Subcutaneous abdominal adipose tissue (tissue), 5 donors: ENCODE results near the gene ITGAV.

Source experiments
- H3K27ac ChIP-seq: one replicate; pipeline ENCODE4 v1.7.0; 2013; ENCODE audit warnings: low read depth, mild to moderate bottlenecking, inconsistent platforms, low read length, moderate library complexity
- H3K27me3 ChIP-seq, 5 donors: one replicate each; pipeline ENCODE4 v1.7.0; 2013; ENCODE audit warnings: low read length in 5 of 5, inconsistent platforms in 1 of 5; ENCODE audit not compliant: control insufficient read depth in 5 of 5, insufficient read depth in 4 of 5
- H3K36me3 ChIP-seq, 5 donors: one replicate each; pipeline ENCODE4 v1.7.0; 2013; ENCODE audit warnings: low read length in 5 of 5; ENCODE audit not compliant: control insufficient read depth in 5 of 5, insufficient read depth in 5 of 5
- H3K4me1 ChIP-seq, 5 donors: one replicate each; pipeline ENCODE4 v1.7.0; 2013; ENCODE audit warnings: low read length in 5 of 5, mild to moderate bottlenecking in 3 of 5, moderate library complexity in 1 of 5; ENCODE audit not compliant: control insufficient read depth in 5 of 5, insufficient read depth in 5 of 5
- H3K4me3 ChIP-seq, 5 donors: one replicate each; pipeline ENCODE4 v1.7.0; 2013; ENCODE audit warnings: low read length in 5 of 5, low read depth in 1 of 5
- H3K9ac ChIP-seq, 5 donors: one replicate each; pipeline ENCODE4 v1.7.0; 2013; ENCODE audit warnings: low read length in 5 of 5, mild to moderate bottlenecking in 4 of 5, moderate library complexity in 3 of 5
- H3K9me3 ChIP-seq, 5 donors: one replicate each; pipeline ENCODE4 v1.7.0; 2013; ENCODE audit warnings: low read length in 5 of 5; ENCODE audit not compliant: control insufficient read depth in 5 of 5
- donor health status: healthy.
- donor health status: healthy.
- donor health status: healthy.
- donor health status: healthy.
- donor health status: healthy.

ITGAV gene

DNA sequence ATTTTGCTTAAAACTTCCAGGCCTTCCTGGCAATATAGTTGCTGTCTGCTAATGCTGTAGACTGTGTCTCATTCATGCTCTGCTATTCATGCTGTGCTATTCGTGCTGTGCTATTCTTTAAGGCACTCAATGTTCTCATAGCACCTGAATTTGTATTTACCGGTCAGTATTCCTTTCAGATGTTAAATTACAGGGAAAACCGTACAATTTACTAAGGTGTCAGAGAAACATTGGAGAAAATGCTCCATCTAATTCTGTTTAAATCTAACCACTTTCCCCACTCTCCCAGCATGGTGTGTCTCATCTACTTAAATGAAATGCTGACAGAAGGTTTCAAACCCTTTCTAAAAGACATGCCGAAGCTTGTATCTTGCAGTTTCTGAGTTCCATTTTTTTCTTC is 129.0 kb downstream of the ITGAV start:
- Histone ChIP-seq H3K27me3 (no peaks in the 10 kb centered on the region), H3K4me3 (no peak overlapping the region), H3K4me1 (no peaks in the 10 kb centered on the region), H3K9ac (no peak overlapping the region), H3K36me3 (no peaks in the 10 kb centered on the region), H3K27ac (no peak overlapping the region), H3K9me3 (no peaks in the 10 kb centered on the region)

DNA sequence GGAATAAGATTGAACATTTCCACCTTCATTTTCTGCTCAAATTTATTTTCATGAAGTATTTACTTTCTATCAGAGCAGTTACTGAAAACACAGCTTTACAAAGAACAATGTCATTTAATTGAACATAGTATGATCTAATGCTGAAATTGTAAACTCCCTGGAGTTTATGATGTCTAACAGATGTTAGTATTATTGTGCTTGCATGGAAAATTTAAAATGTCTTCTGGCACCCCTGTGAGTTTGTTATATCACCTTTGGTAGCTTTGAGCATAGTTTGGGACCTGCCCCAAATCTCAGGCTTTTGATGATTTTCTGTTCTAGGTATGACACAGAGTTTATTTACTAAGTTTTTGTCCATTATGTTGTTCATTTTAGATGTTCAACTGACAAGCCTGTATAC is 132.1 kb downstream of the ITGAV start:
- Histone ChIP-seq H3K36me3 (no peaks in the 10 kb centered on the region), H3K27me3 (no peaks in the 10 kb centered on the region), H3K27ac (no peak overlapping the region), H3K4me1 (no peaks in the 10 kb centered on the region), H3K9me3 (no peaks in the 10 kb centered on the region), H3K4me3 (no peak overlapping the region), H3K9ac (no peak overlapping the region)

DNA sequence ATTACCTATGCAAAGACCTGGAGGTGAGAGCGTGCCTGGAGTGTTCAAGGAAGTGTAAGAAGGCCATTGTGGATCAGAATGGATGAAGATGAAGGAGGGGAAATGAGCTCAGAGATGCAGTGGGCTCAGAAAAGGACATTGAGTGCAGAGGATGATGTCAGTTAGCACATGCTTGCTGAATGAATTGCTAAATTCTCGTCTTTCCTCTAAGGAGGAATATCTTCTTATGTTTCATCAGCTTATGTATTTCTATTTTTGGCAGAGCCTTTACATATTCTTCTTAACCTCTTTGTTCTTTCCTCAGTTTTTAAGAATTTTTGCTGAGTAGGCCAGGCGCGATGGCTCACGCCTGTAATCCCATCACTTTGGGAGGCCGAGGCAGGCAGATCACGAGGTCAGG is 134.9 kb downstream of the ITGAV start:
- no peak overlapping the region for H3K4me3 ChIP-seq
- H3K9me3 ChIP-seq, result no peaks in the 10 kb centered on the region
- H3K9ac ChIP-seq, result no peak overlapping the region
- H3K27me3 ChIP-seq, result no peaks in the 10 kb centered on the region
- no peak overlapping the region for H3K27ac ChIP-seq
- no peaks in the 10 kb centered on the region for H3K4me1 ChIP-seq
- H3K36me3 ChIP-seq, result no peaks in the 10 kb centered on the region

DNA sequence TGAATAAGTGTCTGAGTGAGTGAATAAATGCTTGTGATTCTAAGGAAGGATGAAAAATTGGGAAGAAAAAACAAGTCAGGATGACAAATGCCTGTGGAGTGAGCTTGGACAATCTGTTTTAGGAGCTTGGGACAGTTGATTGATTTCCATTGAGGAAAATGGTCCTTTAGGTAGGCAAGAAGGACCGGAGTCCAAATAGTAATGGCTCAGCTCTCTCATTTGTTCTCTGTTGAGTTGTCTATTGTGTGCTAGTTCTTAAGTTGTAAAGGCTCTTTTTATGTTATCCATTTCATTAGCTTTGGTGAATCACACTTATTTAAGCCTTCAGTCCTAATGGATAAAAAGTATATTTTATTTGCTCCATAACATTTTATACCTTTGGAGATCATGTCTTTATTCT is 135.9 kb downstream of the ITGAV start:
- Histone ChIP-seq H3K27ac (no peak overlapping the region), H3K9ac (no peak overlapping the region), H3K36me3 (no peaks in the 10 kb centered on the region), H3K4me1 (no peaks in the 10 kb centered on the region), H3K4me3 (no peak overlapping the region), H3K27me3 (no peaks in the 10 kb centered on the region), H3K9me3 (no peaks in the 10 kb centered on the region)

DNA sequence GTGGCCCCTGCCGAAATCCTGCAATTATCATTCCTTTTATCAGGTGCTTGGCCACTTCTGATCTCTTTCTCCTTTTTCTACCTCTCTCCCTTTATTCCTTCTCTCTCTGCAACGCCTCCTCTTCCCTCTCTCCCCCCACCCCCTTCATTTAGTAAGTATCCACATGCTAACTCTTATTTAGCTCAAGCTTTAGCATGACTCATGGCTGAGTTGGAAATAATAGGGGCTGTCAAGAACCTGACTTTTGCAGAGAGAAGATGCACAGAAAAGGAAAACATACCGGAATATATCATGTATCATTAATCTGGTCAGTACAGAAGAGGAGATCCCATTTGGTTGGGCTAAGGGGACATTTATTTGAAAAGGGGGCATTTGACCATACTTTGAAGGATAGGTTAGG is 137.1 kb downstream of the ITGAV start:
- H3K27ac ChIP-seq, result no peak overlapping the region
- no peaks in the 10 kb centered on the region for H3K9me3 ChIP-seq
- H3K4me3 ChIP-seq, result no peak overlapping the region
- no peaks in the 10 kb centered on the region for H3K27me3 ChIP-seq
- H3K4me1 ChIP-seq, result no peaks in the 10 kb centered on the region
- no peak overlapping the region for H3K9ac ChIP-seq
- no peaks in the 10 kb centered on the region for H3K36me3 ChIP-seq

DNA sequence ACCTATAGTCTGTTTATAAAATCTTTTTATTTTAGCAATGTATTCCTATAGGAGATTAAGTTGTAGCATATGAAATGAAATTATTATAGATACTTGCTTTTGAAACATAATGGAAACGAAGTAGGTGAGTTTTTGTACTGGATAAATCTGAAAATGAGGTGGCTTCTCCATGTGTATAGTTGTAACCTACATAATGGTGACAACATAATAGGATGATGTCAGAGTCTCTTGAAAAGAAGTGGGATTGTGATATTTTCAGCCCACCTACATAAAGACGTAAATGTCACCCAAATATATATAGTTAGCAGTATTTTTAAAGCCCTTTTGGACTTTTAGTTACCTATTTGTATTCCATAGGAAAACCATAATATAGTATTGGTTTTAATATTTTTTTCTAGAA is 138.8 kb downstream of the ITGAV start:
- H3K9ac ChIP-seq, result no peak overlapping the region
- H3K4me3 ChIP-seq, result no peak overlapping the region
- H3K27ac ChIP-seq, result no peak overlapping the region
- H3K27me3 ChIP-seq, result no peaks in the 10 kb centered on the region
- no peaks in the 10 kb centered on the region for H3K4me1 ChIP-seq
- H3K36me3 ChIP-seq, result no peaks in the 10 kb centered on the region
- H3K9me3 ChIP-seq, result peaks cover 0 to 2% (median 0%) of the 10 kb centered on the region in 5 donors
